SH-SY5Y (cell line): ENCODE results near the gene CFAP20DC.

ENCODE experiments used
- GATA2 ChIP-seq: IDR thresholded peaks from 2 replicates; pipeline ENCODE4 v1.6.1; 2011; ENCODE audit warnings: mild to moderate bottlenecking, low read depth, low read length
- GATA3 ChIP-seq: IDR thresholded peaks from 2 replicates; pipeline ENCODE4 v1.6.1; 2011; ENCODE audit warnings: low read depth, mild to moderate bottlenecking, low read length, moderate library complexity

GRCh38 chr3:58706395-58707167 is 343.2 kb downstream of the CFAP20DC start:
- TF ChIP-seq GATA3 (no peak), GATA2 (no peak)
